Activated naive CD8-positive, alpha-beta T cell treated with anti-CD3 and anti-CD28 coated beads, Interleukin-2, amount 50 U/mL, for 24 hours (primary cell): Measurements from ENCODE around the gene PTPRN2.

ENCODE experiments used
- ATAC-seq: fragments of 150-1000 bp; cut with Tn5 transposase; one replicate; pipeline ENCODE4 v1.10.0; 2021
- DNase-seq: peaks from one replicate; pipeline ENCODE4 v3.0.0; 2021
- H3K27ac Mint-ChIP-seq: one replicate; pipeline ENCODE4 v1.8.0; 2021; ENCODE audit warnings: mild to moderate bottlenecking, mixed read lengths
- H3K27me3 Mint-ChIP-seq: one replicate; pipeline ENCODE4 v1.8.0; 2021; ENCODE audit warnings: mixed read lengths
- H3K36me3 Mint-ChIP-seq: one replicate; pipeline ENCODE4 v1.8.0; 2021; ENCODE audit warnings: low read depth, mixed read lengths
- H3K4me1 Mint-ChIP-seq: one replicate; pipeline ENCODE4 v1.8.0; 2021; ENCODE audit warnings: mixed read lengths
- H3K4me3 Mint-ChIP-seq: one replicate; pipeline ENCODE4 v1.8.0; 2021; ENCODE audit warnings: mild to moderate bottlenecking, moderate library complexity, mixed read lengths
- H3K9me3 Mint-ChIP-seq: one replicate; pipeline ENCODE4 v1.8.0; 2021; ENCODE audit warnings: mixed read lengths

The PTPRN2 gene

GRCh38 chr7:158013085-158013668 is 574.4 kb downstream of the PTPRN2 start:
- H3K4me1 Mint-ChIP-seq = peaks cover 8% of the 10 kb centered on the region
- DNase-seq (no peak), ATAC-seq (no peak)
- H3K9me3 Mint-ChIP-seq = no peaks in the 10 kb centered on the region
- no peak overlapping the region for H3K27ac Mint-ChIP-seq
- H3K27me3 Mint-ChIP-seq = peaks cover 2% of the 10 kb centered on the region
- no peaks in the 10 kb centered on the region for H3K36me3 Mint-ChIP-seq
- H3K4me3 Mint-ChIP-seq = no peak overlapping the region

GRCh38 chr7:158011941-158012340 is 575.7 kb downstream of the PTPRN2 start:
- Mint-ChIP-seq H3K4me3 (no peak overlapping the region), H3K27me3 (peaks cover 2% of the 10 kb centered on the region), H3K36me3 (no peaks in the 10 kb centered on the region), H3K4me1 (peaks cover 8% of the 10 kb centered on the region), H3K9me3 (no peaks in the 10 kb centered on the region), H3K27ac (no peak overlapping the region)
- ATAC-seq = no peak
- no peak for DNase-seq

- H3K4me1 Mint-ChIP-seq = peaks cover 8% of the 10 kb centered on the region
- no peaks in the 10 kb centered on the region for H3K9me3 Mint-ChIP-seq
- H3K27me3 Mint-ChIP-seq = peaks cover 2% of the 10 kb centered on the region
- ATAC-seq = no peak
- H3K36me3 Mint-ChIP-seq = no peaks in the 10 kb centered on the region
- H3K27ac Mint-ChIP-seq = no peak overlapping the region
- DNase-seq = no peak
- H3K4me3 Mint-ChIP-seq = no peak overlapping the region
Observed at GRCh38 chr7:158010961-158011693, 576.5 kb downstream of the PTPRN2 start.

- Mint-ChIP-seq H3K9me3 (no peaks in the 10 kb centered on the region), H3K4me3 (no peak overlapping the region), H3K27ac (no peak overlapping the region), H3K4me1 (peaks cover 8% of the 10 kb centered on the region), H3K36me3 (no peaks in the 10 kb centered on the region), H3K27me3 (peaks cover 2% of the 10 kb centered on the region)
- ATAC-seq = no peak
- no peak for DNase-seq
Observed at GRCh38 chr7:158009886-158010285, 577.7 kb downstream of the PTPRN2 start.

GRCh38 chr7:158008267-158008666 is 579.4 kb downstream of the PTPRN2 start:
- Mint-ChIP-seq H3K36me3 (no peaks in the 10 kb centered on the region), H3K27ac (no peak overlapping the region), H3K27me3 (peaks cover 2% of the 10 kb centered on the region), H3K9me3 (no peaks in the 10 kb centered on the region), H3K4me1 (peaks cover 8% of the 10 kb centered on the region), H3K4me3 (no peak overlapping the region)
- ATAC-seq (no peak), DNase-seq (no peak)

GRCh38 chr7:158007697-158008257 is 579.8 kb downstream of the PTPRN2 start:
- DNase-seq (no peak), ATAC-seq (peak; percentile 35)
- H3K27me3 Mint-ChIP-seq = peaks cover 2% of the 10 kb centered on the region
- no peaks in the 10 kb centered on the region for H3K9me3 Mint-ChIP-seq
- H3K4me1 Mint-ChIP-seq = peaks cover 8% of the 10 kb centered on the region
- H3K4me3 Mint-ChIP-seq = no peak overlapping the region
- no peak overlapping the region for H3K27ac Mint-ChIP-seq
- H3K36me3 Mint-ChIP-seq = no peaks in the 10 kb centered on the region

- Mint-ChIP-seq H3K36me3 (no peaks in the 10 kb centered on the region), H3K4me3 (no peak overlapping the region), H3K9me3 (no peaks in the 10 kb centered on the region), H3K4me1 (peaks cover 8% of the 10 kb centered on the region), H3K27ac (no peak overlapping the region), H3K27me3 (peaks cover 2% of the 10 kb centered on the region)
- DNase-seq = no peak
- no peak for ATAC-seq
Observed at GRCh38 chr7:158006841-158007696, 580.6 kb downstream of the PTPRN2 start.

GRCh38 chr7:158005531-158005930 is 582.1 kb downstream of the PTPRN2 start:
- ATAC-seq (no peak), DNase-seq (no peak)
- H3K4me1 Mint-ChIP-seq = no peaks in the 10 kb centered on the region

GRCh38 chr7:158004123-158004490 is 583.5 kb downstream of the PTPRN2 start:
- H3K27ac Mint-ChIP-seq = no peak overlapping the region
- ATAC-seq = no peak
- no peaks in the 10 kb centered on the region for H3K36me3 Mint-ChIP-seq
- no peak overlapping the region for H3K4me3 Mint-ChIP-seq
- H3K27me3 Mint-ChIP-seq = no peaks in the 10 kb centered on the region
- H3K9me3 Mint-ChIP-seq = no peaks in the 10 kb centered on the region
- H3K4me1 Mint-ChIP-seq = no peaks in the 10 kb centered on the region
- DNase-seq = no peak

More at GRCh38 chr7:158005531-158005930, 582.1 kb downstream of the PTPRN2 start:
- Mint-ChIP-seq H3K9me3 (no peaks in the 10 kb centered on the region), H3K4me3 (no peak overlapping the region), H3K36me3 (no peaks in the 10 kb centered on the region), H3K27ac (no peak overlapping the region), H3K27me3 (peaks cover 2% of the 10 kb centered on the region)

- no peaks in the 10 kb centered on the region for H3K9me3 Mint-ChIP-seq
- ATAC-seq (no peak), DNase-seq (no peak)
- no peak overlapping the region for H3K27ac Mint-ChIP-seq
- H3K27me3 Mint-ChIP-seq = no peaks in the 10 kb centered on the region
- no peak overlapping the region for H3K4me3 Mint-ChIP-seq
- no peaks in the 10 kb centered on the region for H3K36me3 Mint-ChIP-seq
- no peaks in the 10 kb centered on the region for H3K4me1 Mint-ChIP-seq
Observed at GRCh38 chr7:158003441-158004122, 584.0 kb downstream of the PTPRN2 start.

- Mint-ChIP-seq H3K27ac (no peak overlapping the region), H3K9me3 (no peaks in the 10 kb centered on the region), H3K4me1 (no peaks in the 10 kb centered on the region), H3K4me3 (no peak overlapping the region), H3K27me3 (no peaks in the 10 kb centered on the region), H3K36me3 (no peaks in the 10 kb centered on the region)
- ATAC-seq (no peak), DNase-seq (no peak)
Observed at GRCh38 chr7:158002486-158003080, 585.0 kb downstream of the PTPRN2 start.

GRCh38 chr7:158001621-158002320 is 585.9 kb downstream of the PTPRN2 start:
- Mint-ChIP-seq H3K9me3 (no peaks in the 10 kb centered on the region), H3K27ac (no peak overlapping the region), H3K27me3 (no peaks in the 10 kb centered on the region), H3K36me3 (no peaks in the 10 kb centered on the region), H3K4me3 (no peak overlapping the region), H3K4me1 (no peaks in the 10 kb centered on the region)
- ATAC-seq (no peak), DNase-seq (no peak)

- H3K27me3 Mint-ChIP-seq = no peaks in the 10 kb centered on the region
- H3K36me3 Mint-ChIP-seq = no peaks in the 10 kb centered on the region
- H3K27ac Mint-ChIP-seq = no peak overlapping the region
- no peaks in the 10 kb centered on the region for H3K4me1 Mint-ChIP-seq
- ATAC-seq = no peak
- H3K9me3 Mint-ChIP-seq = no peaks in the 10 kb centered on the region
- H3K4me3 Mint-ChIP-seq = no peak overlapping the region
- DNase-seq = no peak
Observed at GRCh38 chr7:158001003-158001402, 586.6 kb downstream of the PTPRN2 start.
